ACC112 (cell line): ENCODE results near the gene PTPRN2.

Experiments used
- H2AFZ ChIP-seq: fragments of 200-600 bp; sonication (generic); one replicate; pipeline ENCODE4 v1.6.0; 2017; ENCODE audit warnings: antibody characterized with exemption, low read length; ENCODE audit not compliant: unreplicated experiment
- H3K27ac ChIP-seq: fragments of 200-600 bp; sonication (generic); 2 replicates; pipeline ENCODE4 v1.5.1; 2014; ENCODE audit warnings: low read depth, mild to moderate bottlenecking, antibody characterized with exemption, low read length, moderate library complexity
- H3K27me3 ChIP-seq: fragments of 200-600 bp; sonication (generic); 2 replicates; pipeline ENCODE4 v1.6.1; 2014; ENCODE audit warnings: mild to moderate bottlenecking, antibody characterized with exemption, low read length, moderate library complexity, mixed read lengths; ENCODE audit not compliant: insufficient read depth
- H3K36me3 ChIP-seq: fragments of 200-600 bp; sonication (generic); 2 replicates; pipeline ENCODE4 v1.6.1; 2016; ENCODE audit warnings: mild to moderate bottlenecking, antibody characterized with exemption, low read length, moderate library complexity, mixed read lengths; ENCODE audit not compliant: insufficient read depth
- H3K4me1 ChIP-seq: fragments of 200-600 bp; sonication (generic); one replicate; pipeline ENCODE4 v1.6.1; 2016; ENCODE audit warnings: low read length, mixed read lengths; ENCODE audit not compliant: insufficient read depth, unreplicated experiment, control insufficient read depth
- H3K4me3 ChIP-seq: fragments of 200-600 bp; sonication (generic); 2 replicates; pipeline ENCODE4 v1.5.1; 2014; ENCODE audit warnings: mild to moderate bottlenecking, low read depth, low read length
- H3K79me2 ChIP-seq: fragments of 200-600 bp; sonication (generic); one replicate; pipeline ENCODE4 v1.6.0; 2016; ENCODE audit warnings: low read length; ENCODE audit not compliant: control insufficient read depth, unreplicated experiment, insufficient read depth

Gene PTPRN2

DNA sequence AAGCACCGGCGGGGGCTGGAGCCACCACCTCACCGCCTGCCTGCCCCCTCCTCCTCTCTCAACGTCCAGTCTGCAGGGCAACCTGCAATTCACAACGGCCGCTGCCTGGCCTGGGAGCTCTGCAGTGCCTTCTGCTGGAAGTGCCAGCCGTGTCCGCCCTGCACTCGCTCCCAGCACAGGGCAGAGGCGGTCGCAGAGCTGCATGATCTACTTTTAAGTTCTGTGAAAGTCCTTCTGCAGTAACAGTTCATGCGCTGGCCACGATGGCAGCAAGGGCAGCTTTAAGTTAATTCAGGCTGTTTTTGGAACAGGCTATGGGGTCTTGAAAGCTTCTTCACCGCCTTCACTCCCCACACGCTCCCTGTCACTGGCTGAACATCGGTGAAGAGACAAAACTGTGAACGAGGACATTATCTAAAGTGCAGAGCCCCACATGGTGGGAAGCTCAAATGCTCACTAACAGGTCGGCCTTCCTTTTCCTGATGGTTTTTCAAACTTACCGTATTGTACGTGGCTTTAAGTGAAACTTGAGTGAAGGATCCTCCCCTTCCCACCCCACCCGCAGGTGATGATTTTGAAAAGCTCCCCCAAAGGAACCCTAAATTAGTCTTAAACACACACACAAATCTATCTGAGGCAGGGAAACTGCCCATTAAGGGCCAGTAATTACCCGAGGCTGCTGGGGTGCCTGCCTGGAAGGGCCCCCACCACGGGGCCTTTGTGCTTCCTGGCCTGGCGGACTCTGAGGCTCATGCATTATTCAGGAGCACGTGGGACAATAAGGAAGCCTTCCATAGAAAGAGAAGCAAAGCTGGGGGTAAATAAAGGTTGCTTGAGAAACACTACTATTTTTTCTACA is 746.5 kb downstream of the PTPRN2 start:
- Histone ChIP-seq H3K27ac (no peak overlapping the region), H3K27me3 (no peaks in the 10 kb centered on the region), H3K4me3 (no peak overlapping the region), H3K36me3 (no peaks in the 10 kb centered on the region), H3K4me1 (no peaks in the 10 kb centered on the region), H3K79me2 (no peaks in the 10 kb centered on the region), H2AFZ (no peak overlapping the region)

DNA sequence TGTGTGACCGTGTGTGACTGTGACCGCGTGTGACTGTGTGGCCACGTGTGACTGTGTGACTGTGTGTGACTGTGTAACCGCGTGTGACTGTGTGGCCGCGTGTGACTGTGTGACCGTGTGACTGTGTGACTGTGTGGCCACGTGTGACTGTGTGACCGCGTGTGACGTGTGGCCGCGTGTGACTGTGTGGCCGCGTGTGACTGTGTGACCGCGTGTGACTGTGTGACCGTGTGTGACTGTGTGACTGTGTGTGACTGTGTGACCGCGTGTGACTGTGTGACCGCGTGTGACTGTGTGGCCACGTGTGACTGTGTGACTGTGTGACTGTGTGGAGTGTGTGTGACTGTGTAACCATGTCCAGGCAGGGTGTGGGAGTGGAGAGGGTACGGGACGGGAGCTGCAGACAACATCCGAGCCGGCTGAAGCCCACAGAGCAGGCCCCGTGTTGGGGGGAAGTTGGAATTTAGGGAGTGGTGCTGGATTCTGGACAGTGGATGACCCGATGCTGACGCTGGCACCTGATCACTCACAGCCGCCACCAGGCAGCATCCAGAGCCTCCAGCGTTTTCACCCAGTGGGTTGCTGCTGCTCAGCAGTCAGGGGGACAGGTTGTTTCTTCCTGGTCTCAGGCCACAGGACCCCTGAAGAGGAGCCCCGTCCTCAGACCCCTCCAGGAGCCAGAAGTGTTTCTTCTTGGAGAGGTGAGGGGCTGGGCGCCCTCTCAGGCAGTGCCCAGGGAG is 747.3 kb downstream of the PTPRN2 start:
- H3K36me3 ChIP-seq = no peaks in the 10 kb centered on the region
- no peaks in the 10 kb centered on the region for H3K27me3 ChIP-seq
- H3K4me3 ChIP-seq = no peak overlapping the region
- H3K27ac ChIP-seq = no peak overlapping the region
- H3K4me1 ChIP-seq = no peaks in the 10 kb centered on the region
- H2AFZ ChIP-seq = no peak overlapping the region
- no peaks in the 10 kb centered on the region for H3K79me2 ChIP-seq

DNA sequence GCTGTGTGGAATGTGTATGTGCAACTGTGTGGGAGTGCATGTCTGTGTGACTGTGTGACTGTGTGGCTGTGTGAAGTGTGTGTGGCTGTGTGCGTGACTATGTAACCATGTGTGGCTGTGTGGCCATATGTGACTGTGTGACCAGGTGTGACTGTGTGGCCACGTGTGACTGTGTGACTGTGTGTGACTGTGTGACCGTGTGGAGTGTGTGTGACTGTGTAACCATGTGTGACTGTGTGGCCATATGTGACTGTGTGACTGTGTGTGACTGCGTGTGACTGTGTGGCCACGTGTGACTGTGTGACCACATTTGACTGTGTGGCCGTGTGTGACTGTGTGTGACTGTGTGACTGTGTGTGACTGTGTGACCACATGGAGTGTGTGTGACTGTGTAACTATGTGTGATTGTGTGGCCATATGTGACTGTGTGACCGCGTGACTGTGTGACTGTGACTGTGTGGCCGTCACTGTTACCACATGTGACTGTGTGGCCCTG is 747.9 kb downstream of the PTPRN2 start:
- no peak overlapping the region for H3K27ac ChIP-seq
- H3K36me3 ChIP-seq = no peaks in the 10 kb centered on the region
- no peak overlapping the region for H3K4me3 ChIP-seq
- H3K79me2 ChIP-seq = no peaks in the 10 kb centered on the region
- H3K27me3 ChIP-seq = no peaks in the 10 kb centered on the region
- no peaks in the 10 kb centered on the region for H3K4me1 ChIP-seq
- H2AFZ ChIP-seq = no peak overlapping the region

DNA sequence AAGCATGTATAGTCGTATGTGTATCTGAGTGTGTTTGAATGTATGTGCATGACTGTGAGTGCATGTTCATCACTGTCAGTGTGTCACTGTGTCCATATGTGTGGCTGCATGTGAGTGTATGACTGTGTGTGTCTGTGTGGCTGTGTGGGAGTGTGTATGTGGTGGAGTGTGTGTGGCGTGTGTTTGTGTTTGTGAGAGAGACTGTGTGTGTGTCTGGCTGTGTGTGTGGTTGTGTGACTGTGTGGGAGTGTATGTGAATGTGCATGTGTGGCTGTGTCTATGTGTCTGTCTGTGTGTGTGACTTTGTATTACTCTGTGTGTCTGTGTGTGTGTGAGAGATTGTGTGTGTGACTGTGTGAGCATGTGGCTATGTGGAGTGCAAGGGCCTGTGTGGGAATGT is 748.4 kb downstream of the PTPRN2 start:
- H3K79me2 ChIP-seq = no peaks in the 10 kb centered on the region
- no peak overlapping the region for H2AFZ ChIP-seq
- H3K4me1 ChIP-seq = no peaks in the 10 kb centered on the region
- H3K27me3 ChIP-seq = no peaks in the 10 kb centered on the region
- no peaks in the 10 kb centered on the region for H3K36me3 ChIP-seq
- no peak overlapping the region for H3K27ac ChIP-seq
- no peak overlapping the region for H3K4me3 ChIP-seq

DNA sequence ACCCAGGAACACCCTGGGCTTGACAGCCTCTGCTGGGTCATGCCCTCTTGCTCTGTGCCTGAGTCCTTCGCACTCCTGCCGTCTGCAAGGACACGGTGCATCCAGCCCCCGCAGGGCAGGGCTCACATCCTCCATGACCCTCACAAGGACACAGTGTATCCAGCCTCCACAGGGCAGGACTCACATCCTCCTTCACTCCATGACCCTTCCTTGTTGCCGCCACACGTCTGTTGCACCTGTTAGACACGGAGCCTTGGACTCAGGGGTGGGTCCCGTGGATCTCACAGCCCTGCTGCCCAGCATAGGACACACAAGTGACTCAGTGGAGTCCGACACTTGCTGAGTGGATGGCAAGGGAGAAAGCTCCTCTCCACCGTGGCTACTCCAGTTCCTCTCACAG is 750.1 kb downstream of the PTPRN2 start:
- H3K4me3 ChIP-seq = no peak overlapping the region
- H3K27ac ChIP-seq = no peak overlapping the region
- no peaks in the 10 kb centered on the region for H3K27me3 ChIP-seq
- H3K36me3 ChIP-seq = no peaks in the 10 kb centered on the region
- H3K79me2 ChIP-seq = no peaks in the 10 kb centered on the region
- H2AFZ ChIP-seq = no peak overlapping the region
- H3K4me1 ChIP-seq = no peaks in the 10 kb centered on the region

DNA sequence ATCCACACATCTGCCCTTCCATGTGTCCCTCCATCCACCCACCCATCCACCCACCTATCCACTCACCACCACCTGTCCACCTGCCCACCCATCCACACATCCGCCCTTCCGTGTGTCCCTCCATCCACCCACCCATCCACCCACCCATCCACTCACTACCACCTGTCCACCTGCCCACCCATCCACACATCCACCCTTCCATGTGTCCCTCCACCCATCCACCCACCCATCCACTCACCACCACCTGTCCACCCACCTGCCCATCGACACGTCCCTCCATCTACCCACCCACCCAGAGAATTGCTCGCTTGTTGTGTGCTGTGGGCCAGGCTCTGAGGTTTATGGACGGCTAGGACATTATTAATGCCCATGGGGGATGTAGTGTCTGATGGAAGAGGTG is 750.6 kb downstream of the PTPRN2 start:
- no peaks in the 10 kb centered on the region for H3K27me3 ChIP-seq
- no peaks in the 10 kb centered on the region for H3K36me3 ChIP-seq
- no peaks in the 10 kb centered on the region for H3K4me1 ChIP-seq
- no peak overlapping the region for H3K4me3 ChIP-seq
- H2AFZ ChIP-seq = no peak overlapping the region
- H3K27ac ChIP-seq = no peak overlapping the region
- no peaks in the 10 kb centered on the region for H3K79me2 ChIP-seq

DNA sequence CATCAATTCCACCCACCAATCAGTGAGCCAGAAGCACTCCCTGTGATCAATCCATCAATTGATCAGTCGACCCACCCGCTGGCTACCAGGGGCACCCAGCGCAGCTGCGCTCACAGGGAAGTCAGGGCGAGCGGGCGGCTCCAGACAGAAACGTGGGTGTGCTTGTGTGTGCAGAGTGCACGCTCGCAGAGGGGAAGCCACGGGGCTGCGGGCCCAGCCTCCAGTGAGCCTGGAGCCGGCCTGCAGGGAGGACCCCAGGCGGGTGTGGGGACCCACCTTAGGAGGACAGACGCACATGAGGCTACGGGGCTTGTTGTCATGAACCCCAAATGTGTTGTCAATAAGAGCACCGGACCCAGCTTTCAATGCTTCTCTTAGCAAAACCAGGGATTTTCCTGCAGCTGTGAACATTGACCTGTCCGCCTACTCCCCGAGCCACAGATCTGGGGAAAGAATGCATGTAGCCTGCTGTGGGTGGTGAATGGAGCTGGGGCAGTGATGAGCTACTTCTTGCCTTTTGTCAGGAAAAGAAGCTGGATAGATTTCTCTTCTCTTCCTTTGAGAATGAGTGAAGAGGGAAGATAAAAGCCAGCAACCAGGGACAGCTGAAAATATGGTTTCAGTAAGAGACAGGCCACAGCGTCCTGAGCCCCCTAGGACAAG is 753.0 kb downstream of the PTPRN2 start:
- H3K79me2 ChIP-seq = no peaks in the 10 kb centered on the region
- H3K27me3 ChIP-seq = no peaks in the 10 kb centered on the region
- no peak overlapping the region for H2AFZ ChIP-seq
- H3K36me3 ChIP-seq = no peaks in the 10 kb centered on the region
- H3K27ac ChIP-seq = no peak overlapping the region
- no peak overlapping the region for H3K4me3 ChIP-seq
- no peaks in the 10 kb centered on the region for H3K4me1 ChIP-seq

DNA sequence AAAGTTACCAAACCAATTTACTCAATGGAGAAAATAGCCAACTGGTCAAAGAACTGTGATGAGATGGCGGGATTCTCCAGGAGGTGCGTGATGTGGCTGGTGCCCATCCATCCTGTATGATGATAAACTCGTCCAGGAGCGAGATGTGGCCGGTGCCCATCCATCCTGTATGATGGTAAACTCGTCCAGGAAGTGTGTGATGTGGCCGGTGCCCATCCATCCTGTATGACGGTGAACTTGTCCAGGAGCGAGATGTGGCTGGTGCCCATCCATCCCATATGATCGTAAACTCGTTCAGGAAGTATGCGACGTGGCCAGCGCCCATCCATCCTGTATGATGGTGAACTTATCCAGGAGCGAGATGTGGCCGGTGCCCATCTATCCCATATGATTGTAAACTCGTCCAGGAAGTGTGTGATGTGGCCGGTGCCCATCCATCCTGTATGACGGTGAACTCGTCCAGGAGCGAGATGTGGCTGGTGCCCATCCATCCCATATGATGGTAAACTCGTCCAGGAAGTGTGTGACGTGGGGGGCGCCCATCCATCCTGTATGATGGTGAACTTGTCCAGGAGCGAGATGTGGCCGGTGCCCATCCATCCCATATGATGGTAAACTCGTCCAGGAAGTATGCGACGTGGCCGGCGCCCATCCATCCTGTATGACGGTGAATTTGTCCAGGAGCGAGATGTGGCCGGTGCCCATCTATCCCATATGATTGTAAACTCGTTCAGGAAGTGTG is 754.6 kb downstream of the PTPRN2 start:
- Histone ChIP-seq H3K36me3 (no peaks in the 10 kb centered on the region), H3K27ac (no peak overlapping the region), H3K27me3 (no peaks in the 10 kb centered on the region), H2AFZ (no peak overlapping the region), H3K4me1 (no peaks in the 10 kb centered on the region), H3K4me3 (no peak overlapping the region), H3K79me2 (no peaks in the 10 kb centered on the region)

DNA sequence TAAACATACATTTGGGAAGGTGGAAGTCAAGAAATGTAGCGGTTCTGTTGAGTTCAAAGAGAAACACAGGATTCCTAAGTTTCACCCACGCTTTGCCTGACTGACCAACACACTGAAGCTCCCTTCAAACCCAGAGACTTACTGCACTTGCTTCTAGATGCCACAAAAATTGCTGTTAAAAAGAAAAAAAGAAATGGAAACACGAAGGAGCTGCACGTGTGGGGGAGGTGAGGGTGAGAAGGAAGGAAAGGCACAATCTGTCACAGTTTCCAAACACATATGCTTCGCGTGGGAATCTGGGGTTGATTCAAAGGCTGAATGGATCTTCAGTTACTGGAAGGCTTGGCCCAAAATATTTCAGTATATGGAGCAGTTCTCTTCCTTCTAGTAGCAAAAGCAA is 755.2 kb downstream of the PTPRN2 start:
- Histone ChIP-seq H3K4me3 (no peak overlapping the region), H2AFZ (no peak overlapping the region), H3K27ac (no peak overlapping the region), H3K27me3 (no peaks in the 10 kb centered on the region), H3K4me1 (no peaks in the 10 kb centered on the region), H3K79me2 (no peaks in the 10 kb centered on the region), H3K36me3 (no peaks in the 10 kb centered on the region)

DNA sequence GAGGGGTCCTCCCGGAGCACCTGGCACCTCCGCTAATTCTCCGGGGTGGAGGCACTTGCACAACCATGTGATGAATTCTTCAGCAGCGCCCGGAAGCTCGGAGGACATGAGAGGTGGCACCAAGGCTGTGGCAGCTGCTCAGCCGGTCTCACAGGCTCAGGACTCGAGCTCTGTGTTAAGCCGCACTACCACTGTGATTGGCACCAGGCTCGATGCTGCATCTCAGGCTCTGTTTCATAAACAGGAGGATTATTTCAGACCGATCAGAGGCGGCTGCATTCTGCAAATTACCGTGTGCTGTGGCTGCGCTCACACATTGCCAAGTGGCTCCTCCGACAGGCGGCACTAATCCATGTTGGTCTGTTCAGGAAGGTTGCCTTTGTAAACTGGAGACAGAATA is 755.6 kb downstream of the PTPRN2 start:
- Histone ChIP-seq H3K4me3 (no peak overlapping the region), H3K27ac (no peak overlapping the region), H2AFZ (no peak overlapping the region), H3K27me3 (no peaks in the 10 kb centered on the region), H3K36me3 (no peaks in the 10 kb centered on the region), H3K4me1 (no peaks in the 10 kb centered on the region), H3K79me2 (no peaks in the 10 kb centered on the region)
